HG02623 (cell line): ENCODE measurements around the gene ZKSCAN8.

Experiments
- ATAC-seq: cut with Tn5 transposase; IDR thresholded peaks from one replicate; pipeline ENCODE4 v1.9.1; 2021; ENCODE audit warnings: moderate library complexity; ENCODE audit not compliant: unreplicated experiment

Gene ZKSCAN8

GRCh38 chr6:28139860-28140543 lies 1.7 kb upstream of the ZKSCAN8 start:
- ATAC-seq: no peak

- ATAC-seq: no peak
Measured at GRCh38 chr6:28140616-28141015, 1.1 kb upstream of the ZKSCAN8 start.

- no peak for ATAC-seq
Measured at GRCh38 chr6:28142446-28142845, 763 bp downstream of the ZKSCAN8 start.

- no peak for ATAC-seq
Measured at GRCh38 chr6:28145231-28145630, 3.5 kb downstream of the ZKSCAN8 start.

GRCh38 chr6:28152531-28152930 lies 10.8 kb downstream of the ZKSCAN8 start:
- ATAC-seq: no peak

- ATAC-seq: no peak
Measured at GRCh38 chr6:28153546-28153945, 11.9 kb downstream of the ZKSCAN8 start.

GRCh38 chr6:28154357-28154756 lies 12.7 kb downstream of the ZKSCAN8 start:
- no peak for ATAC-seq

- ATAC-seq: no peak
Measured at GRCh38 chr6:28158318-28158717, 16.6 kb downstream of the ZKSCAN8 start.

- no peak for ATAC-seq
Measured at GRCh38 chr6:28159029-28159607, 17.4 kb downstream of the ZKSCAN8 start.

- ATAC-seq: no peak
Measured at GRCh38 chr6:28160233-28160632, 18.6 kb downstream of the ZKSCAN8 start.

GRCh38 chr6:28161410-28162079 lies 19.9 kb downstream of the ZKSCAN8 start:
- ATAC-seq: peak; percentile 72

- ATAC-seq: no peak
Measured at GRCh38 chr6:28165563-28165962, 23.9 kb downstream of the ZKSCAN8 start.

GRCh38 chr6:28167068-28167467 lies 25.4 kb downstream of the ZKSCAN8 start:
- ATAC-seq: no peak

- ATAC-seq: no peak
Measured at GRCh38 chr6:28167926-28168325, 26.2 kb downstream of the ZKSCAN8 start.

- no peak for ATAC-seq
Measured at GRCh38 chr6:28171271-28171670, 29.6 kb downstream of the ZKSCAN8 start.

GRCh38 chr6:28172006-28172405 lies 30.3 kb downstream of the ZKSCAN8 start:
- no peak for ATAC-seq

GRCh38 chr6:28176373-28176772 lies 34.7 kb downstream of the ZKSCAN8 start:
- ATAC-seq: no peak

- ATAC-seq: no peak
Measured at GRCh38 chr6:28182255-28182654, 40.6 kb downstream of the ZKSCAN8 start.

GRCh38 chr6:28188111-28188979 lies 46.7 kb downstream of the ZKSCAN8 start:
- ATAC-seq: no peak

- ATAC-seq: no peak
Measured at GRCh38 chr6:28200020-28200419, 58.3 kb downstream of the ZKSCAN8 start.

- ATAC-seq: no peak
Measured at GRCh38 chr6:28203201-28203600, 61.5 kb downstream of the ZKSCAN8 start.
